ENCODE data around the gene STARD8.

The STARD8 gene

GRCh38 chrX:68753218-68753617, 105.8 kb downstream of the STARD8 start:
- no peak for DNase-seq (ENCODE audit: low read depth)

DNA sequence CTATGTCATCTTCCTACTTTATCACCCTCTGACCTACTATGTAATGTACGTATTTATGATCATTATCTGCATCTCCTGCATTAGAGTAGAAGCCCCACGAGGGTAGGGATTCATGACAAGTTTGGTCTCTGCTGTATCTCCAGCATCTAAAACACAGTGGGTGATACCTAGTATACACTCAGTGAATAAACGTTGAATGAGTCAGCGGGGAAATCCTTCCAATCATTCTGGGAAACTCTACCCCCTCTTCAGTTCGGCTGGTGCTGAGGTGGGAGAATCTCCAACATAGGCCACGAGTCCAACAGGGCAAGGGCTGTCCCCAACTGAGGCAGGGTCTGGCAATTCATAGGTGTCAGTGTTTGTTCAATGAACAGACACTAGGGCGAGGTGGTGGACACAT, 106.9 kb downstream of the STARD8 start:
- no peak for DNase-seq (ENCODE audit: low read depth)

DNA sequence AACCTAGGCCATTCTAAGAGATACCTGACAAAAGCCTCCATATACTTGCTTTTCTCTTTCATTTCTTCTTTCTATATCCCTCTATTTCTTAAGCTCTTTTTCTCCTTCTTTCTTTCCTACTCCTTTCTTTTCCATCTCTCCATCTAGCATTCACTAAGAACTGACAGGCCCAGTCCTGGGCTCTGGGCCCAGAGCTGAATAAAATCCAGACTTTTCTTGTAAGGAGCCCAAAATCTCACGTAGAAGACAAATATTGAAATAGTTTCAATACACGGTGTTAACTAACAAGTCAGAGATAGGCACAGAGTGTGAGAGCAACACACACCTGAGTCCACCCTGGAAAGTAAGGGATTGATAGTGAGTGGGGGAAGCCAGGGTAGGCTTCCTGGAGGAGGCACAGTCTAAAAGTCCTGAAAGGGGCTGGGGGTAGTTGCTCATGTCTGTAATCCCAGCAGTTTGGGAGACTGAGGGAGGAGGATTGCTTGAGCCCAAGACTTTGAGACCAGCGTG, 108.2 kb downstream of the STARD8 start:
- no peak for DNase-seq (ENCODE audit: low read depth)

DNA sequence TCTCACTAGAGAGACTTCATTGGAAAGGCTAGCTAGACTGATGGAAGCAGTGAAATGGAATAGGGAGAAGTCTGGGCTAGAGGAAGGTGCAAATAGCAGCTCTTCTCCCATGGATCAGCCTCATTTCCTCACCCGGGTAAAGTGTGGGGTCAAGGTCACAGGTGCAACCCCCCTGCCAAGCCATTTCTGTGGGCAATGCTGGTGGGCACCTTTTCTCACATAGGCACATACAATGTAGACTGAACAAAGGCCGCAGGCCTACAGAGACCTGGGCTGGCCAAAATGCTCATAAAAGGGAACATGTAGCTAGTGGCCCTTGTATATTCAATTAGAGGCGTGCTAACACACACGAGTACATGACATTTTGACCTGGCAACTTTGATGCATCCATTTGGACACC, 109.9 kb downstream of the STARD8 start:
- DNase-seq (ENCODE audit: low read depth): no peak

GRCh38 chrX:68757731-68758130, 110.3 kb downstream of the STARD8 start:
- DNase-seq (ENCODE audit: low read depth): no peak

DNA sequence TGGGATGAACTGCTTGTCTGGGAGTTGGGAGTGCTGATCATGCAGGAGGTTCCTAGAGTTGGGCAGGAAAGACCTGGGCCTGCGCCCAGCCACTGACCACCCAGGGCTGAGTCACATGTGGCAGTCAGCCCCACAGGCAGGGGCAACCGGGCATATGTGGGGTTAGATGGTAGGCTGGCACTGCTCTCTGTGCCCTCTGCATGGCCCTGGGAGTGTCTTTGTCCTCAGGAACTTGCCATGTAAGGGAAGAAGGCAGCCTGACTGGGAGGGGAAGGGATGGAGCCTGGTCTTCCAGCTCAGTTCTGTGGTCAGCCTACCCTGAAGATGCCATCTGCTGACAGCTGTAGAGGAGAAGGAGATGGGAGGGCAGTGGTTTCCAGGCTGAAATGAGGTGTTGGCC, 111.2 kb downstream of the STARD8 start:
- DNase-seq (ENCODE audit: low read depth): no peak

DNA sequence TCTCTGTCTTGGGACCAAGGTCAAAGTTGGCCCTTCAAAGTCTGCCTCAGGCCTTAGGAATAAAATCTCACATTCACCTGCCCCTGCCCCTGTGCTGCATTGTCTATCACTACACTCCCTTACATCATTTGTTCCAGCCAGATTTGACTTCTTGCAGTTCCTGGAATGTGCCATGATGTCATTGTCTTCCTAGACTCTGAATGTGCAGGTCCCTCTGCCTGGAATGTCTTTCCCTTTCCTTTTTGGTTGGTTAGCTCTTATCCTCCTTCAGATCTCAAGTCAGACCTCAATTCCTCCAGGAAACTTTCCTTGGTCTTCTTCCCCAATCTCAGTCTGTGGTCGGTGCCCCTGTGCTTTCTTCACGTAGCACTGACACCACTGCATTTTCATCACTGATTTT, 113.6 kb downstream of the STARD8 start:
- DNase-seq (ENCODE audit: low read depth): no peak

DNA sequence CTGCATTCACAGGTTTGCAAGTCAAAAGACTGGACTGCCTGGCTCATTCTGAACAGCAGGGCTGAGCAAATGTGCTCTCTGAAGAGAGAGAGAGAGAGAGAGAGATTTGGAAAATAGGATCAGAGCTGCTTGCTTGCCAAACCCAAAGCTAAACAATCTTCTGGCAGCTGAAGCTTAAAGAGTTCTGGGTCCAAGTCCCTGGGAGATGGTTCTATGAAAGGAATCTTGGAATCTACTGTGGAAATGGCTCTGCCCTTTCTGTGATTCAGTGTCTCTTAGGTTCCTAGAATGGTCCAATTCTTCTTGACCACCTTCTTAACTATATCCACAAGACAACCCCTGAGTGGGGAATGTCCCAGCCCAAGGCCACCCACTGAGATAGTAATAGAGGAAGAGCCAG, 115.3 kb downstream of the STARD8 start:
- DNase-seq (ENCODE audit: low read depth): no peak

- DNase-seq (ENCODE audit: low read depth): no peak
Observed at GRCh38 chrX:68763481-68763880, 116.0 kb downstream of the STARD8 start.

Data from GM04504 (cell line).